LHCN-M2 (cell line): Measurements from ENCODE around the gene GRIP2. TPM values are rescaled to one million over a fixed set of nuclear protein-coding genes. Genes with fewer than 3 reads are reported as not detected.
"Not testable (repeated sequence)": the region's sequence is repeated elsewhere in the genome, so short reads cannot be mapped to it uniquely, and the experiment has no call there.

Experiments used
- DNase-seq: peaks from one replicate; pipeline ENCODE4 v3.0.0-alpha.2; 2012; ENCODE audit warnings: low read depth
- total RNA-seq: library from RNA; depleted of rRNA; stranded (reverse); fragments of >200 nt; gene quantifications from 2 replicates; pipeline ENCODE4 v1.2.3, GENCODE V29; 2014

The GRIP2 gene
- total RNA-seq, 1 experiment from 2014 or later, result not detected

DNA sequence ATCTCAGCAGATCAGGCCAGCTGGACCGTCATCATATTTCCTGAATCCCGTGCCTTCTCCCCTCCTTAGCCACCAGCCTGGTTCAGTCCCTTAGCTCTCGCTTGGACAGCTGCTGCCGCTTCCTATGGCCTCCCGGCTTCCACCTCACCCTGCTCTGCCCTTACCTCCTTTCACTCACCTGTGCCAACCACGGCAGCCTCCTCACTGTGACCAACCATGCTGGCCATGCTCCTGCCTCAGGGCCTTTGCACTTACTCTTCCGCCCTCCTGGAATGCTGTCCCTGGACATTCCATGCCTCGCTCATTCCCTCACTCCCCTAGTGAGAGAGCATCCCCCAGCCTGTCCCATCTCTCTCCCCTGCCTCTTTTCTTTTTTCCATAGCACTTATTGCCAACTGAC, 19.2 kb downstream of the GRIP2 start:
- DNase-seq, result no peak

- no peak for DNase-seq
Measured at GRCh38 chr3:14520149-14520548, 20.0 kb downstream of the GRIP2 start.

GRCh38 chr3:14519406-14519805, 20.7 kb downstream of the GRIP2 start:
- DNase-seq, result no peak

DNA sequence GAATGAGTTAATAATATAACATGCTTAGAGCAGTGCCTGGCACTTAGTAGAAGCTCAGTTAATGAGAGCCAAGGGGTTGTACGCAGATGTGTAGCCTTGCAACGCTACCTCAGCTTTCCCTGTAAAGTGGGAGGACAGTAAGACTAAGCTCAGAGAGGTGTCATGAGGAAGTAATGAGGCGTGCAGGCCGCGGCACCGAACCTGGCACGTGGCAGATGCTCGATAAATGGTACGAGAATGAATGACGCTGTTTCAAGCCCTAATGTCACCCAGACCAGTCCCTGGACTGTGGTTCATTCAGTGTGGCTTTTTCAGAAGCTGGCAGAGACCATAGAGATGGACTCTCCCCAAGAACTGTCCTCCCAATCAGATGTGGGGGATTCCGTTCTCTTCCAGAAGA, 21.2 kb downstream of the GRIP2 start:
- DNase-seq, result no peak

- DNase-seq, result no peak
Measured at GRCh38 chr3:14518432-14518802, 21.7 kb downstream of the GRIP2 start.

DNA sequence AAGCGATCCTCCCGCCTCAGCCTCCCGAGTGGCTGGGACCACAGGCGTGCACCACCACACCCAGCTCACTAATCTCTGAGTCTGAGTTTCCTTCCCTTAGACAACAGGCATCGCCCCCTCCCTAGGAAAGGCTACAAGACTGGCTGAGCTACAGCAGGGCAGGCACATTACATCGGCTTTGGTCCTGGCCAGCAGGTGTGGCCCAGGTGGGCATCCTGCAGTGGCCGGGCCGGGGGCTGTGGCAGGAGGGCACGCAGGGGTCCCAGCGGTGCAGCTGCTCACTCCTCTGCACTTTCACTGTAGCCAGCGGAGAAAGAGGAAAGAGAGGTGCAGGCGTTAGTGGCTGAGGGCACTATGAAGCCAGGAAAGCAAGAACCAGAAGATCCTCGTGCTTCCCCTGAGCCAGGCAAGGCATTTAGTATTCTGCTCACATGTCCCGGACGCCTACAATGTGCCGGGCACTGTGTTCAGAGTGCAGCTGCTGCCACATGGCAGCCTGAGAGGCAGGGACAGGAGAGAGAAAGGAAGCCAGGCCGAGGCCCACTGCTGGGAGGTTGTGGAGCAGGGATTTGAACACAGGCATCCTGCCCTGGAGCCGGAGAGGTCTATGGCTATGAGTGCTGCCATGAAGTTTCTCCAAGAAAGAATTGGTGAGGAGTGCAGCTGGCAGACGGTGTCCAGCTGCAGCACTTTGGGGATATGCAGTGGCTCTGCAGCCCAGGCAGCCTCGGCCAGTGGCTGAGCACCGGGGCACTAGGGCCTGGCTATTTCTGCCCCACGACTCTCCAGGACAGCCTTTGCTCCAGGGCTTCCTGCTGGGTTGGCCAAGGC, 22.3 kb downstream of the GRIP2 start:
- DNase-seq, result no peak

GRCh38 chr3:14516738-14517345, 23.3 kb downstream of the GRIP2 start:
- DNase-seq, result no peak

DNA sequence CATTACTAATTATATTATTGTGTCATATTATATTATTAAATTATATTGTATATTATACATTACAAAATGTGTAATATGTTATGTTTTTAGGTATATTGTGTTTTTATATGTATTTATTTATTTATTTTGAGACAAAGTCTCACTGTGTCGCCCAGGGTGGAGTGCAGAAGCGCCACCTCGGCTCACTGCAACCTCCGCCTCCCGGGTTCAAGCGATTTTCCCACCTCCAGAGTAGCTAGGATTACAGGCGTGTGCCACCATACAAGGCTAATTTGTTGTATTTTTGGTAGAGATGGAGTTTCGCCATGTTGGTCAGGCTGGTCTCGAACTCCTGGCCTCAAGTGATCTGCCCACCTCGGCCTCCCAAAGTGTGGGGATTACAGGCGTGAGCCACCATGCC, 24.6 kb downstream of the GRIP2 start:
- DNase-seq, result not testable (repeated sequence)

DNA sequence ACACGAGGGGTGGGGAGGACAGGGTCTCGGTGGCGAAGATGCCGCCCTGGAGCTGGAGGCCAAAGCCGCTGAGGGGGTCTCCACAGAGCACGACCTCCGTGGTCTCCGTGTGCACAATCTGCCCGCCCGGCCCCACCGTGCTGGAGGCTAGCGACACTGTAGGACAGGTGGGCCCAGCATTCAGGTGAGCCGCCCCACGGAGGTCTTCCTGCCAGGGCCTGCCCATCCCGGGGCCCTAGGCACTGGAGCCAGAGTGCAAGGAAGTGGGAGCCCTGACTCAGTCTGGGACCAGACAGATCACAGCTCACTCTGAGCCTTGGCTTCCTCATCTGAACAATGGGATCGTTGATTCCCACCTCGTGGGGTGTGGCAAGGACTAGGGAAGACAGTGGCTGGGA, 25.8 kb downstream of the GRIP2 start:
- no peak for DNase-seq

- no peak for DNase-seq
Measured at GRCh38 chr3:14513566-14514322, 26.4 kb downstream of the GRIP2 start.

- DNase-seq, result no peak
Measured at GRCh38 chr3:14512942-14513327, 27.2 kb downstream of the GRIP2 start.

DNA sequence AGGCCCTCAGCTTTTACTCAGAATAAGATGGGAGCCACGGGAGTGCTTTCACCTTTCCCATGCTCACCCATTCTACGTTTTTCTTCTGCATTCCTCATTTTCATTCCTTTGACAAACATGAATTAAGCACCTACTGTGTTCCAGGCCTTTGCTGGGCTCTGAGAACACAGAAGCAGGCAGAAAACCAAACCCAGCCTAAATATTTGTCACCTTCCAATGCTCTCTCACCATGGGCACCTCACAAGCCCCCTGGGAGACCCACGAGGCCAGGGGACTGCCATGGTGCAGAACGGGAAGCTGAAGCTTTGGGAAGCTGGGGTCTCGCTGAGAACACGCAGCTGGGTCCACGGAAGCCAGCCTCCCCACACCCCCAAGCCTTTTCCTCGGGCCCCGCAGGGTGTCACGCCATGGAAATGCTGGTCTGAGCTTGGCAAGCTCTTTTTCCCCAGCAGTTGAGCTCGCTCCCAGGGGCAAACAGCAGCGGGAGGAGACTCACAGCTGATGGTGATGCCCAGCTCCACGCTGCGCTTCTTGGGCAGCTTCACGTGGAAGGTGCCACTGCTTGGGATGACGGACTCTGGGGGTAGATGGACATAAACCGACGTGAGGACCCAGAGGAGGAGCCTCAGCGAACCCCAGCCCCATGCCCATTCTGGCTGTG, 27.7 kb downstream of the GRIP2 start:
- no peak for DNase-seq

- DNase-seq, result no peak
Measured at GRCh38 chr3:14511623-14512280, 28.4 kb downstream of the GRIP2 start.

DNA sequence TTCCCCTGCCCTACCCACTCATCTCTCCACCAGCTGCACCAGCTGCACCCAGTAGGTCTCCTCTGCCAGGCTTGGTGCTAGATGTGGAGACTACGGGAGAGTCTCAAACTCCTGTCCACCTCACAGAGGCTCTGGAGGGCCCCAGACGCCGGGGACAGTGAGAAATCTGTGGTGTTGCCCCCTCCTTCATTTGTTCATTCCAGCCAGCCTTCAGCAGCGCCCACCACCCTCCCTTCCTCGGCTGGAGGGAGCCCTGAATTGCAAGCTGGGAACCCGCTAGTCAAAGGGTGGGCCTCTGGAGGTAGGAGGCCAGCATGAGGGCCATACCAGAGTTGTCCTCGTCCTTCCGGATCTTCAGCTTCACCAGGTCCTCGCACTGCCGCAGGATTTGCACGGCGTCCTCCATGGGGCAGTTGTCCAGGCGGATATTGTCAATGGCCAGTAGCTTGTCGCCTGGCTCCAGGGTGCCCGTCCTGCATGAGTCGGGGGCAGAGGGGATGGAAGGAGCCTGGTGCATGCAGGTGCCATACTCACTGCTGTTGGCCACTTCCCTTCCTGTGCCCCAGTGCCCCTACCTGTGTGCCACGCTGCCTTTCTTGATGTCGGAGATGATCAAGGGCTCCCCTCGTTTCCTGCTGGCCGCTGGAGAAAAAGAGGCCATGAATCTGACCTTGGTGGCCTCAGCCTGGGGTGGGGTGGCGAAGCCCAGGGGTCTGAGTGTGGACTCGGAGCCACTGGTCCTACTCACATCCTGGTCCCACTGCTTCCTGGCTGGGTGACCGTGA, 29.1 kb downstream of the GRIP2 start:
- no peak for DNase-seq

DNA sequence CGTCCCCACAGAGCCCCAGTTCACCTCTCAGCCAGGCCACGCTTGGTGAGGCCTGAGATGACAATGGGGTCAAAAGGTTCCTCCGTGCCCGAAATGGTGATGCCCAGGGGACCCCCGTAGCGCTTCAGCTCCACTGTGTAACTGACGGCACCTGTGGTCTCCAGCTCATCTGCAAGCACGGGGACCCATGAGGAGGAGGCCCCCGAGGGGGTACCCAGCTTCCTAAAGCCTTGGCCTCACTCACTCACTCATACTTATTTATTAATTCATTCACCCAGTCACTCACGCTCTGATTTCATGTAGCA, 30.4 kb downstream of the GRIP2 start:
- DNase-seq, result no peak

GRCh38 chr3:14508966-14509795, 31.0 kb downstream of the GRIP2 start:
- no peak for DNase-seq

GRCh38 chr3:14508505-14508819, 31.7 kb downstream of the GRIP2 start:
- no peak for DNase-seq

DNA sequence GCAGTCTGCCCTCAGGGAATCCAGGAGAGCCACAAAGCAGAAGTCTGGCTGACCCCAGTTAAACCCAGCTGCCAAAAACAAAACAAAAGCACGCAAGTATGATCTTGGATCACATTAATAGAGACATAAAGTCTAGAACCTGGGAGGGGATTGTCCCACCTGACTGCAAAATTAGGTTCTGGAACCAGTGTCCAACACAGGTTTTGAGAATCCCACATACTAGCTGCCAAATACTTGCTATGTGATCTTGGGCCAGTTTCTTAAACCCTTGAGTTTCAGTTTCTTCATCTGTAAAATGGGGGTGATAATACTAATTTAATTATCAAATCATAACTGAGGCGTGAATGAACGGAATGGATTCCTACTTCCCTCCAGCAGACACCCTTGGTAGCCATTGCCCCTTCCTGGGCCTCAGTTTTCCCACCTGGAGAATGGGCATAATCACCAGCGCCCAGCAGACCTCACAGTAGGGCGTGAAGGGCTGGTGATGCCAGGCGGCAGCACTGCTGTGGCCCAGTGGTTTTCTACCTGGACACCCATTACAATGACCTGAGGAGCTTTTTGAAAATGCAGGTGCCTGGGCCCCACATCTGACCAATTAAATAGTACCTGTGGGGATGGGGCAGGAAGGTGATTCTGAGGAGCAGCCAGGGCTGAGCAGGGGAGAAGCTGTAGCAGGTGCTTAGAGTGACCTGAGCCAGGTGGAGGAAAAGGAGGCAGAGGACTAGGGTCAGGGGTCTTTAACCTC, 32.2 kb downstream of the GRIP2 start:
- no peak for DNase-seq

DNA sequence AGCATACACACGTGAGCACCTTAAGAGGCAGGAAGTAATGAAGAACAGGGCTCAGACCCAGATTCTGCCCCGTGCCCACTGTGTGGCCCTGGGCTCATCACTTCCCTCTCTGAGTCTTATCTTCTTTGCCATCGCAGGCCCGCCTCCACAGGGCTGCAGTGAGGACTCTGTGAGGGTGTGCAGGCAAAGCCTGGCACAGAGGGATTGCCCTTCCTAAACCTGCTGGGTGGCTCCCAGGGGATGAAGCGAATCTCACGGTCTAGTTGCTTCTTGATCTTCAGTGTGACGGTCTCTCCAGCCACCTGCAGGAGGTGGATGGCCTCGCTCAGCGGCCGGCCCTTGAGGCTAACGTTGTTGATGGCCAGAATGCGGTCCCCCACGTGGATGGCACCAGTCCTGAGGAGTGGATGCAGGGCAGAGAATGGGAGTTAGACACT, 32.8 kb downstream of the GRIP2 start:
- DNase-seq, result no peak
